ENCODE results near the gene LRMDA.

The LRMDA gene

DNA sequence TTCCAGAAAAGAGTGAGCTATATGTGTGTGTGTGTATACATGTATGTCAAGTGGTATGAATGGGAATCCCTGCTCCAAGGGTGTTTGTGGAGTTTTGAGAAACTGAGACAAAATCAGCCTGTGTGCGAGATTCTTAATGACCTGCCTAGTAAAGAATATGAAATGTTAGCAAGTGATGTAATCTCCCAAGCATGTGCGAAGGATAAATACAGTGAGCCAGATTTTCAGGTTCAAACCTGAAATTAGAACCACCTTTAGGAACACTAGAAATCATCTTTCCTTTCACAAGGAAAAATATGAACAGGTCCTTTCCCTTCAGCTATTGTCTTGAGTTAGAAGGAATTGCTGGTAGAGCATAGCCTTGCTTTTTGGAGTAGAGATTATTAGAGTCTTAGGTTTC, 457.6 kb downstream of the LRMDA start:
- no peak for DNase-seq

- no peak for DNase-seq
These were observed 463.3 kb downstream of the LRMDA start for GRCh38 chr10:75894761-75895160.

GRCh38 chr10:75895259-75895658, 463.8 kb downstream of the LRMDA start:
- no peak for DNase-seq

DNA sequence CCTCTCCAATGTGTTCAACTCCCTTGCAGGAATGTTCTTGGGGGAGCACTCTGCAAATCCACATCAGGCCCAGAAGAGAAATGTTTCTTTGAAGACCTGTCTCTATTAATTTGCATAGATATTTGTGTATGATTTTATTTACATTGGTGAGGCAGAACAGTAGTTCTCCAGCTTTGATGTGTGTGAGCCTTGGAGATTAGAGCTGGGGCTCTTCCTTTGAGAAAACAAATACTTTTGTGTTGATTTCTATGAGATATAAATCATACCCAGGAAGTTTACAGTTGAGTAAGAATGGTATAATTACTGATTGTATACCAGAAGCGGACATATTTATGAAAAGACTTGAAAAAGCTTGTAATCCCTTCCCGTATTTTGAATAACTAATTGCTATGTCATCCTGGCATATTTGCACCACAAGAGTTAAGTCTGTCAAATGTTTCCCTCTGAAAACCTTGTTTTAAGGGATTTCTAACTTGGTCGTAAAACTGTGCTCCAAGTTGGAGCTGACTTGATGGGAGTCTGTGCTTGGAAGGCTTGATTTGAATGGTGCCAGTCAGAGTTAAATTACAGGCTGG, 468.5 kb downstream of the LRMDA start:
- no peak for DNase-seq

DNA sequence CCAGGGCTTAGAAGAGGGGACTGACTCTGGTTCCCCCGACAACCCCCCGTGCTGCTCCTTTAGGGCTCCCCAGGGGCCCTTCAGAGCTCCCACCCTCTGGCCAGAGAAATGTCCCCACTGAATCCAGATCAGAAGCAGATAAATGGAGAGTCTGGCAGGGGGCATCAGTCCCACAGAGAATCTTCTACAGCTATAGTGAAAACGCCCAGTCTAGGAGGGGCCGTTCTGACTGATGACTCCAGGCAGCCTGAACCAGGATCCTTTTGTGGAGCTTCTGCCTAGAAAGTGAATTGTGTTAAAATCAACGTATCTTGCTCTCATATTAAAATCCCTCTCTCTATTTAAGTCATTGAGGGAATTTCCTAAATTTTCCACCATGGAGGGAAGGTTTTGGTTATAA, 471.4 kb downstream of the LRMDA start:
- no peak for DNase-seq

DNA sequence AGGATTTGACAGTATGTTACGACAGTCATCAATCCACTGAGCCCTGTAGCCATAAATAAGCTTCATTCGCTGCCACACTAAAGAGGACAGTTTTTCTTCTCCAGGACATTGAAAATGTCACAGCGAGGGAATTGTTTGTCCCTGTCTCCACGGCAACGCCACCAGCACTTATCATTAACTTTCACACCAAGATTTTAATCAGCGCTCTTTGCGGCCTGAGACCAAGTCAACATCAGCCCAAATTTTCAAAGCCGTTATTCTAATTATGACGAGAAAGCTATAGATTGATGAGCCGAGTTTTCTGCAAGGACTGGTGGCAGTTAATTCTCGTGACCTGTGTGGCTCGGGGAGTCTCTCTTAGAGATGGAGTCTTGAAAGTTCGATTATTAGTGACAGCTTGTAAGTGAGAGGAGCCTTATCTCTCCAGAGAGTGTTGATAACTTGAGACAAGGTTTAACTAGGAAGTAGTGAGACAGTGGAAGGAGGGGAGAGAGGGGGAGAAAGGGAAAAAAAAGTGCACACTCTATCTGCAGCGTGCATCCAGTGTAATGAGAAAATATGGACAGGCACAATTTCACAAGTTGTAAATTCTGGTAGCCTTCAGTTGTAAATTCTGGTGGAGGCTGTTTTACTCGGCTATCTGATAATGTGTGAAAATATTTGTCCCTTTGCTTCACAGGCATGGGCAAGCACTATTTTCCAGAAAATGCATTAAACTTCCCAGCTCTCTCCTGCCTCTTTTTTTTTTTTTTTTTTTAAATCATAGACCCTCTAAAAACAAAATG, 473.3 kb downstream of the LRMDA start:
- DNase-seq = no peak

DNA sequence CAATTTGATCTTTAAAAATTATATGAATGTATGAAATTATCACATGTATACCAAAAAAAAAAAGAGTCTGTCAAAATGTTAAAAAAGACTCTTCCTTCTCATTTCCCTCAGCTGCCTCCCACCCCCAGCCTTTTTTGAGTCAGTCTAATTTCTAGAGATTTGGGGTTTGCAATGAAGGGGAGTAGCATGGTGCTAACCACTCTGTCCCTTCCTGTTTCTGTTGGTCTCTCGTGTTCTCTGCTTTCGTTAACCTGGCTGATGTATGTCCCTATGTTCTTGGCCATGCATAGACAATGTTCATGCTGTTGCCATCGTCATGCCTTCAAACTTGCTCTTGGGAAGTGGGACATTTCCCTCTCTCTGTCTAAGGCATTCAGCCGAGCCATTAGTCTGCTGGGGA, 474.1 kb downstream of the LRMDA start:
- DNase-seq = no peak

DNA sequence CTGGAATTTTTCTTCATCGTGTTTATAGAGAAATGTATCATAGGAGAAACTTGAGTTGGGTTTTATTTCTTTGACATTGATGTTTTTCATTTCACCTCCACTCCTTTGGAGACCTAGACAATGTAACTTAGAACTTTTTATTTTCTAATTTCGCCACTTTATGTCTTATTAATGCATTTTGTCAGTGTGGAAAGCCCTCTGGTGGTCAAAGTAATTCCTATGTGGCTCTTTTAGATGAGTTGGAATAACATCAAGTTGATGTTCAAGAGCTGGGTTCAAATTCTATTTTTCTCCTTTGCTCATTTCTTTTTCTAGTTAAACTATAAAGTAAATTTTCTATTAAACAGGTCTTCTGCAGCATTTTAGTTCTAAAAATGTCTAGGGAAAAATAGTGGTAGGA, 478.6 kb downstream of the LRMDA start:
- DNase-seq = no peak

GRCh38 chr10:75911426-75911825, 480.0 kb downstream of the LRMDA start:
- no peak for DNase-seq

GRCh38 chr10:75916906-75917305, 485.5 kb downstream of the LRMDA start:
- DNase-seq = no peak

GRCh38 chr10:75919913-75920312, 488.5 kb downstream of the LRMDA start:
- DNase-seq = no peak

DNA sequence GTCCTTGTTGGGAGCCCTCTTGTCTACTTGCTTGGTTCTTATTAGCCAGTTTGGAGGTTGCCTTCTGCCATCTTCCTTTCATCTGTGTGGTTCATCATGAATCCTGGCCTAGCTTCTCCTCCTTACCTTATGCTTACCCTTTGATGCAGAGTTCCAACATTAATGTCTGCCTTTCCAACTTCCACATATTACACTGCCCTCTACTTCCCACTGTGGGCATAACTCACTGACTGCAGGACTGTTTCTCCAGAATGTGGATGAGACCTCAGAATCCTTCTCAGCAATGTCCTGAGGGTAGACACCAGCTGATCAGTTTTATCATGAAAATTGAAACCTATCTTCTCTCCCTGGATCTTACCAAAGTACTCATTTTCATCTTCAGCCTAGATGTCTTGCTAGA, 491.0 kb downstream of the LRMDA start:
- DNase-seq = no peak

DNA sequence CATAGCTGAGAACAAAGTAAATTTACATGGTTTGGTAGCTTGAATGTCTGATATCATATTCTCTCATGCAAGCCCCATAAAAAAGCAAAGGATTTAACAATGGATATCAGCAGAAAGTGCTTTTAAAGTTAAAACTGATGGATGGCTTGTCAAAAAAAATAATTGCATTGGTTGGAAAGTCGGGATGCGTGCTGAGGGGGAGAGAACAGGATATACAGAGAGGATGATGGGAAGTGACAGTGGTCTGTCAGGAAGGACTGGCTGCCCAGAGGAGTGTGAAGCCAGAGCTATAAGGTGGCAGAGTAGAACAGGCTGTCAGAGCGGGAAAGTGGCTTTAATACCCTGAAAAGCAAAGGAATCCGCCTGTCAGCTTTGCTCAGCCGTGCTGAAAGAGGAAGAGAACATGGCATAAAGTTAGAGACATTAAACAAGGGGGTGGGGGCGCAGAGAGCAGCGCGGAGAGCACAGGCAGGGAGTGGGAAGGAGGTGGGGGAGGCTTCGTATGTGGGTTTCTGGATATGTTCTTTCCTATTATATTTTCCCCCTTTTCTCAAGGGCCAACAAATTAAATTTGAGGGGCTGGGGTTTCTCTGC, 493.0 kb downstream of the LRMDA start:
- DNase-seq = no peak

DNA sequence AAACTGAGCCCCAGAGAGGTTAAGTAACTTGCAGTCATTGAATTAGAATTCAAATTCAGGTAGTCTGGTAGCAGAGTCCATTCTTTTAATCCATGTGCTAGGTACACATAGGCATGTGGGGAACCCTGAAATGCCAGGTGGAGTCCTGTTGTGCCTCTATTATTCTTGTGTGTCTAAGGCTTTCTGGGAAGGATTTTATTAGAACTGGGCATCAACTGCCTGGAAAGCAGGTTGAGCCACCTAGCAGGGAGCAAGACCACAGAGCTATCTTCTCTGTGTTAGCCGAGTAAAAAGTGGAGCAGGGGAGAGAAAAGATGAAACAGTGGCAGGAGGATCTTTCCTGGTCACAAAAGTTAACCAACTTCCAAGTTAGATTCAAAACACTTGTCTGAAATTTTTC, 494.6 kb downstream of the LRMDA start:
- DNase-seq = no peak

- no peak for DNase-seq
These were observed 495.3 kb downstream of the LRMDA start for GRCh38 chr10:75926763-75927162.

- no peak for DNase-seq
These were observed 496.8 kb downstream of the LRMDA start for GRCh38 chr10:75928231-75928630.

DNA sequence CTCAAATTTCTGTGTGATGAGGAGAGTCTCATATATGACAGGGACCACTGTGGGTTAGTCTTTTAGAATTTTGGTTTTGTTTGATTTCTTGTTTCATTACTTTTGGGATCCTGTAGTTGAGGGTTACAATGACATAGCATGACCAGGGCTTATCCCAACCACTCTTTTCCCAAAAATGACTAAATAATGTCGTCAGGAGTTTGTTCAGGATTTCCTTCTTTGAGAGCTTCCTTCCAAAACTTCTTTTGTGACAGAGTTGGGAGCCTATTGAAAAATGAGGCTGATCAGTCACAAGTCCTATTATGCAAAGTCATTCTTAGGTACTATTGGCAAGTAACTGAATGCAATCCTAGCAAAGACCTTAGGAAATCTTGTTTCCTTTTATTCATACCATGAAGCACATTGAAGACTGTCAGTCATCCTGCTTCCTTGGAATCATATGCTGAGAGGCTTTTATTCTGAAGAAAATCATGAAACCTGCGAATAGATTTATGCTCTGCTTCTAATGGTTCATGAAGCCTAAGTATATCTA, 498.3 kb downstream of the LRMDA start:
- DNase-seq = no peak

- no peak for DNase-seq
These were observed 501.5 kb downstream of the LRMDA start for GRCh38 chr10:75932921-75933320.

DNA sequence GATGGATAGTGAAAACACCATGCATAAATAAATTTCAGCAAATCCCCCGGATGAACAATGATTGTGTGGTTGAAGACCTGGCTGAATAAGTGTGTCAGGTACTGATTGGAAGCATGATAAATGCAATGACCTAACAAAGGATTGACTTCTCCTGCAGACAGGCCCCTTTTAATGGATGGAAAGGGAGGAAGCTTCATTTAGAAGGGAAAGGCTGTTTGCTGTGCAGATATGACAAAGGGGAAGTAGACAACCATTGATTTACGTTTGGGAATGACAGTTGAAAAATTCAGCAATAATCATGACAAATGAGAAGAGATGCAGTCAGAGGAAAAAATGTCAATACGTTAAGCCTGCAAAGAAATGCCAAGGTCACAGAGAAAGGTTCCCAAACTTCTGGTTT, 503.8 kb downstream of the LRMDA start:
- DNase-seq = no peak

DNA sequence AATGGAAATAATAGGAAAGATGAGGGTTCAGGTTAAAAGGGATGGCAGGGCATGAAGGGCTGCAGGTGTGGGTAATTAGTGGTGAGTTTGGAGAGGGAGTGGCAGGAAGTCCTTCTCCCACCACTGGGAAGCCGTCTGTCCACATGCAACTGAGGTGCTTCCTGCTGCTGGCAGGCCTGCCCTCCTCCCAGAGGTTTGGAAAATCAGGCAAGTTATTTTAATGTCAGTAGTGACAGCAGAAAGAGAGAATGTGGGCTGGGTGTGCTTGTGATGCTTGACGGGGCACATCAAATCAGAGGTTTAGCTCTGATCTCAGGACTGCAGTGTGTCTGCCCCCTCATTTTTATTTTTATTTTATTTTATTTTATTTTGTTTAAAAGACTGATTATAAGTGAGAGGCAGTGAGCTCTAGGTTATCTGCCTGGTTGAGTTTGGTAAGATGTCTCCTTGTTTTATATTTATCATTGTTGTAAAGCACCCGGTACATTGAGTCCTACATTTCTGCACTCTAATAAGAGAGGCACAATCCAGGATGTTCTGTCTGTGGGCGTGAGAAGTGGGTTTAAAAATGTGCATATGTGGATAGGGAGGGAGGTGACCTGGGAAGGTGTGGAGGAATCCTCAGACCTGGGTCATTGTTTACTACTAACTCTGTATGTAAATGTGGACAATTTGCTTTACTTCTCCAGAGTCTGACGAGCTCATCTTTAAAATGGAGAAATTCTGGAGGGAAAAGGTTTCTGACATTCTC, 504.4 kb downstream of the LRMDA start:
- no peak for DNase-seq

DNA sequence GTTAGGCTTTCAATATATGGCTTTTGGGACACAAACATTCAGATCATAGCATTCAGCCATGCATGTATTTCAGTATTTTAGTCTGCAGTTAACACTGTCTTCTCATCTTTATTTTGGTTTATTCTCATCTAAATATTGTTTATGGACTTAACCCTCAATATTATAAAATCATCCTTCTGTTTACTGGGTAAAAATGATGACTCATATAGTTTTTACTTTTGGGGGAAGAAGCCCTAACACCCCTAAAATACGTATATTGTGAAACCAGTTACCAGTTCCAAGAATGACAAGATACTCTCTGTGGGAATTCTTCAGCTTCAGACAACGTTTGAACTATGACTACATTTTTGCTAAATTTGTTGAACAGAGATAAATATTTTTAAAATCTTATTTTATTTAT, 505.4 kb downstream of the LRMDA start:
- no peak for DNase-seq

DNA sequence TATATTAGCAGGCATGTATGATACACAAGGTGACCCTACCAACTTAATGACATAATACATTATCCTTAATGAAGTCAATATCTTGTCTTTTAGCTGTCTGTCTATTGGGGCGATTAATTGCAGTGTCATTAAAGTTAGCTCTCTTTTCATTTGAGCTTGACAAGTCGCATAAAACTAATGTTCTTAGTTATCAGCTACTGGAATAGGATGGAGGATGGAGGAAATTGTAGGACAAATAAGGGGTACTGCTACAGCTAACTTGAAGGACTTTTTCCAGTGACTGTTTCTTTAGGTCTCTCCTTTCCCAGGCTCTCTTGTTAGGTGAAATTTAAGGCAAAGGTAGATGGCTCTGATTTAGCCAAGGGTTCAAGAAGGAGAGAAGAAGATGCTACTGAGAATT, 506.4 kb downstream of the LRMDA start:
- no peak for DNase-seq

GRCh38 chr10:75938380-75939122, 507.1 kb downstream of the LRMDA start:
- DNase-seq = no peak

Measured in cerebellar nuclear complex (tissue), 1 donor.